ENCODE measurements around the gene RHOT2.
"Not testable (repeated sequence)": the region's sequence is repeated elsewhere in the genome, so short reads cannot be mapped to it uniquely, and the experiment has no call there.

Gene RHOT2

DNA sequence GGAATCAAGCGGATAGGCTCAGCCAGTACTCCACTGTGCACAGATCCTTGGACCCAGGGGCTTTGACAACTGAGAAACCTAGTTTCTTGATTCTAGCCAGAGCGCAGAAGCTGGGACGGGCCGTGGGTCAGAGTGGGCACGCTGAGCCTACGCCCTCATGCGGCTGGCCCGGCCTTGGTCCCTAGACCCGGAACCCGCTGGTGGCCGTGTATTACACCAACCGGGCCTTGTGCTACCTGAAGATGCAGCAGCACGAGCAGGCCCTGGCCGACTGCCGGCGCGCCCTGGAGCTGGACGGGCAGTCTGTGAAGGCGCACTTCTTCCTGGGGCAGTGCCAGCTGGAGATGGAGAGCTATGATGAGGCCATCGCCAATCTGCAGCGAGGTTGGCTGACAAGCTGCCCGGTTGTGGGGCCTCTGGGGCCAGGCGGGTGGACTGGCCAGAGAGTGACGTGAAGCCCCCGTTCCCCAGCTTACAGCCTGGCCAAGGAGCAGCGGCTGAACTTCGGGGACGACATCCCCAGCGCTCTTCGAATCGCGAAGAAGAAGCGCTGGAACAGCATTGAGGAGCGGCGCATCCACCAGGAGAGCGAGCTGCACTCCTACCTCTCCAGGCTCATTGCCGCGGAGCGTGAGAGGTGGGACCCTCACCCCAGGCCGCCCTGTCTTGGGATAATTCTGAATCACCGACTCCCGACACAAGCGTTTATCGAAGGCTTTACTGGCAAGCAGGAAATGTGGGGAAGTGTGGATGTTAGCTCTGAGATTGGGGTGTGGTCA is 13.2 kb downstream of the RHOT2 start:
- DNase-seq (ENCODE audit: low read depth in 2 of 2) = no peak

DNA sequence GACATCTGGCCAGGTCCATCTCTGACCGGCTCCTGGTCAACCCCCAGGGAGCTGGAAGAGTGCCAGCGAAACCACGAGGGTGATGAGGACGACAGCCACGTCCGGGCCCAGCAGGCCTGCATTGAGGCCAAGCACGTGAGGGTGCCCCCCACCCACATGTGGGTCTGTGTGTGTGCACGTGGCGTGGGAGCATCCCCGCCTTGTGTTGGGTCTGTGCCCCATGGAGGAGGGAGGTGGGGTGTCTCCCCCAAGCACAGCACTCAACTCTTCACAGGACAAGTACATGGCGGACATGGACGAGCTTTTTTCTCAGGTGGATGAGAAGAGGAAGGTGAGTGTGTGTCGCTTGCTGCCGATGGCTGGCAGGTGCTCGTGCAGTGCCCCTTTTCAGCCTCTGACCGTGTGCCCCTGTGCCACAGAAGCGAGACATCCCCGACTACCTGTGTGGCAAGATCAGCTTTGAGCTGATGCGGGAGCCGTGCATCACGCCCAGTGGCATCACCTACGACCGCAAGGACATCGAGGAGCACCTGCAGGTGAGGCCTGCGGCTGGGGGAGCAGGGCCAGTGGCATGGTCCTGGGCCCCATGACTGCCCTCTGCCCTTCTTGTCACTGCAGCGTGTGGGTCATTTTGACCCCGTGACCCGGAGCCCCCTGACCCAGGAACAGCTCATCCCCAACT is 14.0 kb downstream of the RHOT2 start:
- DNase-seq (ENCODE audit: low read depth in 2 of 2) = no peak

GRCh38 chr16:682493-683395 is 14.8 kb downstream of the RHOT2 start:
- no peak for DNase-seq (ENCODE audit: low read depth in 2 of 2)

GRCh38 chr16:683396-684070 is 15.6 kb downstream of the RHOT2 start:
- DNase-seq (ENCODE audit: low read depth in 2 of 2) = no peak

DNA sequence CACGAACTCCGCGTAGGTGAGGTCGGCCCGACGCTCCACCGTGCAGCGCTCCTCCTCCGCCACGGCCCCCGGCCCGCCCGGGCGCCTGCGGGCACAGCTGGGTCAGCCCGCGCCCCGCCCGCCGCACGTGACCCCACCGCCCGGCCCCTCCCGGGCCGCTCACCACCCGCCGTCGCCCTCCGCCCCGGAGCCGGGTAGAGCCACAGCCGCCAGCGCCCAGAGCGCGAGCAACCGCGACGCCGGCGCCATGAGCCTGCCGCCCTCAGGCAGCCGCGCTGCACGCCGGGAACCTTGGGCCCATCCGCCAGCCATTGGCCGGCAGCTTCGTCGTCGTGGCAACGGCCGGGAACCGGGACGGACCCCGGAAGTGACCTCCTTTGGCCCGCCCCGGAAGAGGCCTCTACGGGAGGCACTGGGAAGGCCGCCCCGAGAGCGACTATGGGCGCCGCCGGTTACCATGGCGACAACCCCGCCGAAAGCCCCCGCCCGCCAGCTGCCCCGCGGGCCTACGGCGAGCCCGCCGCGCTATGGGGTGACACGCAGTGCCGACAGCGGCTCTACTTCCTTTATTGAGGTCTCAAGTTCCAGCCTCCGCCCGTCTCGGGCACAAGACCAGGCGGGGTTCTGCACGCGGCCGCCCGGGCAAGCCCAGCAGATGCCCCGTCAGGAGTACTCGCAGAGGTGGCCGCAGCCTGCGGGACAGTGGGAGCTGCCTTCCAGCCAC is 16.3 kb downstream of the RHOT2 start, which contains the start of gene JMJD8:
JMJD8 (minus strand) TSS at position 264 of the 724 bp plus-strand sequence; CDS start at position 249, 15 bp downstream.
- peak; percentile 84 to 88 for DNase-seq (ENCODE audit: low read depth in 2 of 2)

GRCh38 chr16:684961-685696 is 17.2 kb downstream of the RHOT2 start:
- DNase-seq (ENCODE audit: low read depth in 2 of 2) = no peak

- DNase-seq (ENCODE audit: low read depth in 2 of 2) = no peak
Observed at GRCh38 chr16:685967-686366, 18.0 kb downstream of the RHOT2 start.

DNA sequence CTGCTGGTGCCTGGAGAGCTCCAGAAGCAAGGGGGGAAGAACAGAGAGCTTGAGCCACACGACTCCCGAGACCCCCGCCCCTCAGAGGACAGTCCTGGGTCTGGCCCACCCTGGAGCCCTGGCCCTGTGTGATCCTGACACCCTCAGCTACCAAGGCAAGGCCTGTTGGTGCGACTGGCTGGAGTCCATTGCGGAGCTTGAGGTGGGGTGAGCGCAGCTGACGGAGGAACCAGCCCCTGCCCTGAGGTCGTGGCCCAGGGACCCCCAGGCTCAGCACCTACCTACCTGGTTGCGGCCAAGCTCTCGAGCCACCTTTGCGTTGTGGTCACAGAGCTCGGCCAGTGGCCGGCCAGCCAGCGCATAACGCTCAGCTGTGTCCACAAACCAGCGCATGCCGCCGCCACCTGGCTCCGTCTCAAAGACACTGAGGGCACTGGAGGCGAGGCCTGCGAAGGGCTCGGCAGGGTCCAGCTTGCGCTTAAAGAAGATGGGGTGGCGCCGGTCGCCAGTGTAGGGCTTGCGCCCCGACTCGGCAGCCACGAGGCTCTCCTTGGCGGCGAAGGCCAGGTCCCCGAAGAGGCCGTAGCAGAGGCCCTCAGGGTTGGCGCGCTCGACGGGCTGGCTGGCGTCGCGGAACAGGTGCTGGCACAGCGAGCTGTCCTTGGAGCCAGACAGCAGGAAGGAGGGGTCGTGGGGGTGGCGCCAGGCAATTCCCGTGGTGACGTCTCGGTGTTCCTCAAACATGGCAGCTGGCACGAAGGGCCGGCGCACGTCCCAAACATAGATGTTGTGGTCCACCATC is 18.7 kb downstream of the RHOT2 start:
- no peak for DNase-seq (ENCODE audit: low read depth in 2 of 2)

GRCh38 chr16:687499-687898 is 19.6 kb downstream of the RHOT2 start:
- no peak for DNase-seq (ENCODE audit: low read depth in 2 of 2)

DNA sequence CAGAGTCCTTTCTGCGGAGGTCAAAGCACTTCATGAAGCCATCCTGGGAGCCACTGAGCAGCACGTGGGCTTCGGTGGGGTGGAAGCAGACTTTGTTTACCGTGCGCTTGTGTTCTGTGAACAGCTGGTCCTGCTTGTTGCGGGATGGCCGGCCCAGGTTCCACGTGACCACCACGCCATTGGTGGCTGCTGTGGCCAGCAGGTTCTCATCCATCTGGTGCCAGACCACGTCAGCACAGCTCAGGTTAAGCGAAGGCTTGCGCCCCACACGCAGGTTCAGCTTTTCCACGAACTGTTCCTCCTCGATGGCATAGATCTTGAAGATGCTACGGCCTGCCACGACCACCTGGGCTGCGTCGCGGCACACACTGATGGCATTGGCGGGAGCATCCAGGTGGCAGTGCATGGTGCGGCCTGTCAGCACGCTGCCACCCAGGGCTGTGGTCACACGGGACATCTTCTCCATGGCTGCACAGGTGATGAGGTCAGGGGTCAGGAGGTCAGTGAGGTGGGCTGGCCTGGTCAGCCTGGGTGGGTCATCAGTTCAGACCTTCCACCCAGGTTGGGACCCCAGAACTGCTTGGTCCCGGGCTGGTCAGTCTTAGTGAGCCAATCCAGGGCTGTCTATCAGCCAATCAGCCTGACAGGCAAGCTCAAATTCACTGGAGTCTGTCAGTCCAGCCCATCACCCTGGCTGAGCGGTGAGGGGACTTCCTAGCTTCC is 21.4 kb downstream of the RHOT2 start:
- DNase-seq (ENCODE audit: low read depth in 2 of 2) = no peak

- not testable (repeated sequence) for DNase-seq (ENCODE audit: low read depth in 2 of 2)
Observed at GRCh38 chr16:691242-691641, 23.3 kb downstream of the RHOT2 start.

GRCh38 chr16:692356-693108 is 24.6 kb downstream of the RHOT2 start:
- DNase-seq (ENCODE audit: low read depth in 2 of 2) = no peak

DNA sequence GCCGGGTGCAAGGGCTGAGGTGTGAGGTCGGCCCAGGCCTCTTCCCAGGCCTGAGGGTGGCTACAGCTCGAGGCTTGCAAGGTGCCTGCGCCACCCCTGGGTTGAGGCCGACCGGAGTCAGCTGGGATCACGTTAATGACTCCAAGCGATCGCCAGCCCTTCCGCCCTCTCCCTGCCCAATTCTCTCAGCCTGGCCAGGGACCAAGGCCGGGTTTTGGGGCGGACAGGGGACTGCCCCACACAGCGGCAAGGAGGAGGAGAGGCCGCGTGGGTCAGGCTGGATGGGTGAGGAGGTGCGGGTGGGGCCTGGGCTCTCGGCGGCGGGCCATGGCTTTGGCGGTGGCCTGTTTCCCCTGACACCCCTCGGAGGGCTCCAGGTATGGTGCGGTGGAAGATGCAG is 25.4 kb downstream of the RHOT2 start:
- DNase-seq (ENCODE audit: low read depth in 2 of 2) = no peak

- DNase-seq (ENCODE audit: low read depth in 2 of 2) = no peak
Observed at GRCh38 chr16:693766-694165, 25.8 kb downstream of the RHOT2 start.

DNA sequence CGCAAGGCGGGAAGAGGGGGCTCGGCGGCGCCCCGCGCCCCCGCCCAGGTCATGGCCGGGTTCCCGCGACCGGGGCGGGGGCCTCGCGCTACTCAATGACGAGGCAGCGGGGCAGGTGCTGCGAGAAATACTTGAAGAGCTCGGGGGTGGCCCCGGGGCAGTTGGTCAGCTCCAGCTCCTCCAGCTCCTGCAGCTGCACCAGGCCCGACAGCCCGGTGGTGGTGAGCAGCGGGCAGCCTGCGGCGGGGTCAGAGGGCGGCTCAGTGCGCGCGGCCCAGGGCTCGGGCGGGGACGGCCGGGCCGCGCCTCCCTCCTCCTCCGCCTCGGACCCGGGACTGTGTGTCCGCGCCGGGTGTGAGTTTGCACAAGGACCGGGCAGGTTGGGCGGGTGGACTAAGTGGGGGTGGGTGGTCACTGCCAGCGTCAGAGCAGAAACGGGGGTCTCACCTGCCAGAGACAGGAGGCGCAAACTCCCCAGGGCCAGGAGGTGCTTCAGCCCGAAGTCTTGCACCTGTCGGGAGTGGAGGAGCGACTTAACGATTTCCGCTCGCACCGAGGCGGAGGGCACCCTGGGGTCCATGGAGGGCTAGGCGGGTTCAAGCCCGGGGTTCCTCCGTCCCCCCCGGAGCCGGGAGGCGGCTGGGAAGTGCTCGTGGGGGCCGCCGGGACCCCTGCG is 26.4 kb downstream of the RHOT2 start:
- DNase-seq (ENCODE audit: low read depth in 2 of 2) = no peak

- no peak for DNase-seq (ENCODE audit: low read depth in 2 of 2)
Observed at GRCh38 chr16:694863-695354, 27.0 kb downstream of the RHOT2 start.

Measured in fibroblast of skin of left quadriceps (primary cell).